KMS-11 (cell line): ENCODE results near the gene SBK1.

ENCODE experiments used
- H2AFZ ChIP-seq: fragments of 200-600 bp; sonication (generic); 2 replicates; pipeline ENCODE4 v1.6.1; 2016; ENCODE audit warnings: antibody characterized with exemption, mixed run types, low read depth
- H3K27ac ChIP-seq: fragments of 200-600 bp; sonication (generic); 2 replicates; pipeline ENCODE4 v1.6.1; 2016; ENCODE audit warnings: mild to moderate bottlenecking, mixed run types
- H3K27me3 ChIP-seq: fragments of 200-600 bp; sonication (generic); 2 replicates; pipeline ENCODE4 v1.6.1; 2017; ENCODE audit warnings: mild to moderate bottlenecking, low read depth, mixed run types, moderate library complexity; ENCODE audit not compliant: insufficient read depth
- H3K36me3 ChIP-seq: fragments of 200-600 bp; sonication (generic); 2 replicates; pipeline ENCODE4 v1.6.1; 2017; ENCODE audit warnings: mild to moderate bottlenecking, mixed run types; ENCODE audit not compliant: insufficient read depth
- H3K4me1 ChIP-seq: fragments of 200-600 bp; sonication (generic); 2 replicates; pipeline ENCODE4 v1.6.1; 2016; ENCODE audit warnings: mild to moderate bottlenecking, low read depth, mixed run types; ENCODE audit not compliant: poor library complexity, severe bottlenecking
- H3K4me2 ChIP-seq: fragments of 200-600 bp; sonication (generic); 2 replicates; pipeline ENCODE4 v1.7.0; 2016; ENCODE audit warnings: mild to moderate bottlenecking, mixed run types
- H3K4me3 ChIP-seq: fragments of 200-600 bp; sonication (generic); IDR thresholded peaks from 2 replicates; pipeline ENCODE4 v1.6.1; 2017; ENCODE audit warnings: low read depth, low read length, mixed read lengths; ENCODE audit not compliant: insufficient read depth
- H3K79me2 ChIP-seq: fragments of 200-600 bp; sonication (generic); 2 replicates; pipeline ENCODE4 v1.6.1; 2016; ENCODE audit warnings: low read depth, mixed run types; ENCODE audit not compliant: insufficient read depth
- H3K9ac ChIP-seq: fragments of 200-600 bp; sonication (generic); 2 replicates; pipeline ENCODE4 v1.6.1; 2016; ENCODE audit warnings: mild to moderate bottlenecking, mixed run types
- H4K20me1 ChIP-seq: fragments of 200-600 bp; sonication (generic); 2 replicates; pipeline ENCODE4 v1.6.1; 2016; ENCODE audit warnings: mild to moderate bottlenecking, mixed run types; ENCODE audit not compliant: insufficient read depth
- TF ChIP-seq, protein P1 (sequence below): fragments of 200-600 bp; sonication (generic); conservative IDR thresholded peaks from 2 replicates; pipeline ENCODE4 v1.6.1; 2017; ENCODE audit warnings: low read depth, mild to moderate bottlenecking, antibody characterized with exemption, low read length, moderate library complexity, mixed read lengths

The SBK1 gene

DNA sequence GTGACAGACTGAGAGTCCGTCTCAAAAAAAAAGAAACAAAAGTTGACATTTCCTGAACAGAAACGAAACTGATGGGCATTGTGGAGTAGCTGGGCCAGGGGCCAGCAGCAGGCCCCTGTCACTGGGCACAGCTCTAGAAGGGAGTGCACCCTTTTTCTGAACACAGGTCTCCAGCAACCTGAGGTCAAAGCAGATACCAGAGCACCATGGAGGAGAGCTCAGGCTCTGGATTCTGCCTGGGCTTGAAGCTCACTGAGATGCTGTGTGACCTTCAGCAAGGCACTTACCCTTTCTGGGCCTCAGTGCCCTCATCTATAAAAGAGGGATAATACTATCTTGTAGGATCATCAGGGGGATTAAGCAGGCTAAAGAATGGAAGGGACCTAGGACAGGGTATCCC lies 5.0 kb downstream of the SBK1 start:
- no peaks in the 10 kb centered on the region for H3K79me2 ChIP-seq
- TF ChIP-seq, protein P1, sequence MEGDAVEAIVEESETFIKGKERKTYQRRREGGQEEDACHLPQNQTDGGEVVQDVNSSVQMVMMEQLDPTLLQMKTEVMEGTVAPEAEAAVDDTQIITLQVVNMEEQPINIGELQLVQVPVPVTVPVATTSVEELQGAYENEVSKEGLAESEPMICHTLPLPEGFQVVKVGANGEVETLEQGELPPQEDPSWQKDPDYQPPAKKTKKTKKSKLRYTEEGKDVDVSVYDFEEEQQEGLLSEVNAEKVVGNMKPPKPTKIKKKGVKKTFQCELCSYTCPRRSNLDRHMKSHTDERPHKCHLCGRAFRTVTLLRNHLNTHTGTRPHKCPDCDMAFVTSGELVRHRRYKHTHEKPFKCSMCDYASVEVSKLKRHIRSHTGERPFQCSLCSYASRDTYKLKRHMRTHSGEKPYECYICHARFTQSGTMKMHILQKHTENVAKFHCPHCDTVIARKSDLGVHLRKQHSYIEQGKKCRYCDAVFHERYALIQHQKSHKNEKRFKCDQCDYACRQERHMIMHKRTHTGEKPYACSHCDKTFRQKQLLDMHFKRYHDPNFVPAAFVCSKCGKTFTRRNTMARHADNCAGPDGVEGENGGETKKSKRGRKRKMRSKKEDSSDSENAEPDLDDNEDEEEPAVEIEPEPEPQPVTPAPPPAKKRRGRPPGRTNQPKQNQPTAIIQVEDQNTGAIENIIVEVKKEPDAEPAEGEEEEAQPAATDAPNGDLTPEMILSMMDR = no peak
- peaks cover 78% of the 10 kb centered on the region for H3K27me3 ChIP-seq
- H3K9ac ChIP-seq = no peak overlapping the region
- no peak overlapping the region for H2AFZ ChIP-seq
- H3K4me2 ChIP-seq = no peak overlapping the region
- no peaks in the 10 kb centered on the region; the same call in 1 of the 2 replicates for H4K20me1 ChIP-seq
- peaks cover 9% of the 10 kb centered on the region for H3K4me1 ChIP-seq
- H3K36me3 ChIP-seq = no peaks in the 10 kb centered on the region
- H3K4me3 ChIP-seq = no peak overlapping the region
- no peak overlapping the region for H3K27ac ChIP-seq

- Histone ChIP-seq H3K79me2 (no peaks in the 10 kb centered on the region), H3K27me3 (peaks cover 81% of the 10 kb centered on the region), H4K20me1 (no peaks in the 10 kb centered on the region; the same call in 1 of the 2 replicates), H3K4me1 (peaks cover 5% of the 10 kb centered on the region), H3K9ac (no peak overlapping the region), H2AFZ (no peak overlapping the region), H3K36me3 (no peaks in the 10 kb centered on the region), H3K4me3 (no peak overlapping the region), H3K4me2 (no peak overlapping the region), H3K27ac (no peak overlapping the region)
- TF ChIP-seq, protein P1 = no peak
These were observed 5.6 kb downstream of the SBK1 start for GRCh38 chr16:28297784-28298510.

GRCh38 chr16:28298511-28298878 lies 6.2 kb downstream of the SBK1 start:
- H3K27me3 ChIP-seq = peaks cover 81% of the 10 kb centered on the region
- H3K79me2 ChIP-seq = no peaks in the 10 kb centered on the region
- H3K4me1 ChIP-seq = no peaks in the 10 kb centered on the region
- no peak overlapping the region for H3K4me3 ChIP-seq
- no peaks in the 10 kb centered on the region; the same call in 1 of the 2 replicates for H4K20me1 ChIP-seq
- no peak overlapping the region for H2AFZ ChIP-seq
- H3K27ac ChIP-seq = no peak overlapping the region
- no peak overlapping the region for H3K9ac ChIP-seq
- no peak overlapping the region for H3K4me2 ChIP-seq
- no peaks in the 10 kb centered on the region for H3K36me3 ChIP-seq
- TF ChIP-seq, protein P1 = no peak

GRCh38 chr16:28300327-28300726 lies 8.0 kb downstream of the SBK1 start:
- no peak overlapping the region for H3K9ac ChIP-seq
- no peaks in the 10 kb centered on the region for H3K4me1 ChIP-seq
- H3K36me3 ChIP-seq = no peaks in the 10 kb centered on the region
- no peak overlapping the region for H3K4me3 ChIP-seq
- no peaks in the 10 kb centered on the region for H3K79me2 ChIP-seq
- peaks cover 77% of the 10 kb centered on the region for H3K27me3 ChIP-seq
- H2AFZ ChIP-seq = no peak overlapping the region
- TF ChIP-seq, protein P1 = no peak
- H4K20me1 ChIP-seq = no peaks in the 10 kb centered on the region; the same call in 1 of the 2 replicates
- H3K4me2 ChIP-seq = no peak overlapping the region
- H3K27ac ChIP-seq = no peak overlapping the region
